ENCODE results near the gene RNF208.

DNA sequence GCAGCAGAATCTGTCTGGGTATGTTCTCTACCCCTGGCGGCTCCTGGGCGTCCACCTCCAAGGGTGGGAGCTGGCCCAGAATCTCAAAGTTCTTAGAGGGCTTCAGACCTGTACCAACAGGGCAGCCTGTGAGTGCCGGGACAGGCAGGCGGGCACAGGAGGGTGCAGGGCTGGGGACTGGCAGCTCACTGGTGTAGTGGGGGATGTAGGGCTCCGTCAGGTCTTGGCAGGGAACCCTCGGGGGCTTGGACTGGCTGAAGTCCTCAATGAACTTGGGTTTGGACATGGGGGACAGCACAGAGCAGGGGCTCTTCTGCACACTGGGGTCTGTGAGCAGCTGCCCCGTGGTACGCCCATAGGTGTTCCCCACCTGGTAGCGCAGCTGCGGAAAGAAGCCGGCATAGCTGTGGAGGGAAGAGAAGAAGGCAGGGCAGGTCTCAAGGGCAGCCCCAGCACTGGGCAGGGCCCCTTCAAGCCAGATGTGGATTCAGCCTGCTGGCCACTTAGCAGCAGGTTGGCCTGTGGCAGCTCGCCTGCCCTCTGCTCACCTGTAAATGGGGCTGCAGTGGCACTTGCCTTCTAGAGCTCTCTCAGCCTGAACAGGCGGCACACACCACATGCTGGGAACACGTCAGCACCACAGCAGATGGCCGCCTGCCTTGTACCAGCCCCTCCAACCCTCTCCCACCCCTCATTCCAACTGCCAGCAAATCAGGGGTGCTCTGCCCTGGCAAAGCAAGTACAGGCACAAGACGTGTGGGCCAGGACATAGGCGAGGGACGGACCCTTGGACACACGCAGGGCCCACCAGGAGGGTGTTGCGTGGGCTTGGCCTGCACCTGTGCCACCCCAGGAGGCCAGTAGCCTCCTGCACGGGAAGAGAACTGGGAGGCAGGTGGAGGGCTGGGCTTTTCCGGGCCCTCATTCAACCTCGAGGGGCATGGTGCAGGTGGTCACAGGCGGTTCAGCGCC, 23.7 kb upstream of the RNF208 start:
- TF ChIP-seq, protein P1, sequence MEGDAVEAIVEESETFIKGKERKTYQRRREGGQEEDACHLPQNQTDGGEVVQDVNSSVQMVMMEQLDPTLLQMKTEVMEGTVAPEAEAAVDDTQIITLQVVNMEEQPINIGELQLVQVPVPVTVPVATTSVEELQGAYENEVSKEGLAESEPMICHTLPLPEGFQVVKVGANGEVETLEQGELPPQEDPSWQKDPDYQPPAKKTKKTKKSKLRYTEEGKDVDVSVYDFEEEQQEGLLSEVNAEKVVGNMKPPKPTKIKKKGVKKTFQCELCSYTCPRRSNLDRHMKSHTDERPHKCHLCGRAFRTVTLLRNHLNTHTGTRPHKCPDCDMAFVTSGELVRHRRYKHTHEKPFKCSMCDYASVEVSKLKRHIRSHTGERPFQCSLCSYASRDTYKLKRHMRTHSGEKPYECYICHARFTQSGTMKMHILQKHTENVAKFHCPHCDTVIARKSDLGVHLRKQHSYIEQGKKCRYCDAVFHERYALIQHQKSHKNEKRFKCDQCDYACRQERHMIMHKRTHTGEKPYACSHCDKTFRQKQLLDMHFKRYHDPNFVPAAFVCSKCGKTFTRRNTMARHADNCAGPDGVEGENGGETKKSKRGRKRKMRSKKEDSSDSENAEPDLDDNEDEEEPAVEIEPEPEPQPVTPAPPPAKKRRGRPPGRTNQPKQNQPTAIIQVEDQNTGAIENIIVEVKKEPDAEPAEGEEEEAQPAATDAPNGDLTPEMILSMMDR (IDR thresholded peaks at IDR 0.05) = no peak
- no peak for TF ChIP-seq POLR2A (IDR thresholded peaks at IDR 0.05)

Data from adrenal gland (tissue), 5 donors.